ENCODE measurements around the gene MBD5. TPM values are rescaled to one million over a fixed set of nuclear protein-coding genes. Genes with fewer than 3 reads are reported as not detected.

Gene MBD5
- 44.9 and 51.7 TPM in 2 replicates for total RNA-seq
- long read RNA-seq, full-length matches to known transcripts = 2 of 22 reads
- long read RNA-seq, partial matches to known transcripts = 12 of 22 reads
- long read RNA-seq, other reads (novel, unspliced or antisense) = 8 of 22 reads

- peaks cover 43% of the 10 kb centered on the region for H3K4me1 Mint-ChIP-seq (ENCODE audit: unreplicated experiment)
- H3K27ac Mint-ChIP-seq (ENCODE audit: unreplicated experiment) = peak within 1 kb of the TSS; percentile 97
- no peak for TF ChIP-seq CTCF (IDR thresholded peaks at IDR 0.05)
- DNase-seq (ENCODE audit: extremely low spot score, unreplicated experiment) = no peak
- no peaks in the 10 kb centered on the region for H3K9me3 Mint-ChIP-seq (ENCODE audit: unreplicated experiment)
- H3K4me3 Mint-ChIP-seq (ENCODE audit: unreplicated experiment) = peak within 1 kb of the TSS; percentile 99
- H3K36me3 Mint-ChIP-seq (ENCODE audit: unreplicated experiment) = peaks cover 2% of the 10 kb centered on the region
- no peaks in the 10 kb centered on the region for H3K27me3 Mint-ChIP-seq (ENCODE audit: unreplicated experiment)
These were observed at the start of gene MBD5 for GRCh38 chr2:148021059-148021861. TSS of gene MBD5 (plus strand) at chr2:148021091.

- TF ChIP-seq CTCF (IDR thresholded peaks at IDR 0.05) = no peak
- peaks cover 23% of the 10 kb centered on the region for H3K36me3 Mint-ChIP-seq (ENCODE audit: unreplicated experiment)
- no peak overlapping the region for H3K4me3 Mint-ChIP-seq (ENCODE audit: unreplicated experiment)
- H3K9me3 Mint-ChIP-seq (ENCODE audit: unreplicated experiment) = peaks cover 10% of the 10 kb centered on the region
- H3K4me1 Mint-ChIP-seq (ENCODE audit: unreplicated experiment) = peaks cover 7% of the 10 kb centered on the region
- H3K27me3 Mint-ChIP-seq (ENCODE audit: unreplicated experiment) = no peaks in the 10 kb centered on the region
- no peak overlapping the region for H3K27ac Mint-ChIP-seq (ENCODE audit: unreplicated experiment)
- no peak for DNase-seq (ENCODE audit: extremely low spot score, unreplicated experiment)
These were observed 44.8 kb upstream of the MBD5 start for GRCh38 chr2:147976102-147976501.

GRCh38 chr2:147977679-147978078 lies 43.2 kb upstream of the MBD5 start:
- H3K9me3 Mint-ChIP-seq (ENCODE audit: unreplicated experiment) = peaks cover 10% of the 10 kb centered on the region
- H3K27me3 Mint-ChIP-seq (ENCODE audit: unreplicated experiment) = no peaks in the 10 kb centered on the region
- DNase-seq (ENCODE audit: extremely low spot score, unreplicated experiment) = no peak
- H3K4me3 Mint-ChIP-seq (ENCODE audit: unreplicated experiment) = no peak overlapping the region
- peaks cover 8% of the 10 kb centered on the region for H3K4me1 Mint-ChIP-seq (ENCODE audit: unreplicated experiment)
- peaks cover 17% of the 10 kb centered on the region for H3K36me3 Mint-ChIP-seq (ENCODE audit: unreplicated experiment)
- H3K27ac Mint-ChIP-seq (ENCODE audit: unreplicated experiment) = no peak overlapping the region
- TF ChIP-seq CTCF (IDR thresholded peaks at IDR 0.05) = no peak

- DNase-seq (ENCODE audit: extremely low spot score, unreplicated experiment) = no peak
- Mint-ChIP-seq H3K27me3 (ENCODE audit: unreplicated experiment) (no peaks in the 10 kb centered on the region), H3K9me3 (ENCODE audit: unreplicated experiment) (peaks cover 10% of the 10 kb centered on the region), H3K4me1 (ENCODE audit: unreplicated experiment) (peaks cover 3% of the 10 kb centered on the region), H3K36me3 (ENCODE audit: unreplicated experiment) (peaks cover 13% of the 10 kb centered on the region), H3K27ac (ENCODE audit: unreplicated experiment) (no peak overlapping the region), H3K4me3 (ENCODE audit: unreplicated experiment) (no peak overlapping the region)
- TF ChIP-seq CTCF (IDR thresholded peaks at IDR 0.05) = no peak
These were observed 39.9 kb upstream of the MBD5 start for GRCh38 chr2:147980940-147981528.

GRCh38 chr2:147989102-147989501 lies 31.8 kb upstream of the MBD5 start:
- DNase-seq (ENCODE audit: extremely low spot score, unreplicated experiment) = no peak
- no peaks in the 10 kb centered on the region for H3K27me3 Mint-ChIP-seq (ENCODE audit: unreplicated experiment)
- H3K27ac Mint-ChIP-seq (ENCODE audit: unreplicated experiment) = no peak overlapping the region
- no peak for TF ChIP-seq CTCF (IDR thresholded peaks at IDR 0.05)
- H3K9me3 Mint-ChIP-seq (ENCODE audit: unreplicated experiment) = no peaks in the 10 kb centered on the region
- peaks cover 2% of the 10 kb centered on the region for H3K36me3 Mint-ChIP-seq (ENCODE audit: unreplicated experiment)
- H3K4me3 Mint-ChIP-seq (ENCODE audit: unreplicated experiment) = no peak overlapping the region
- H3K4me1 Mint-ChIP-seq (ENCODE audit: unreplicated experiment) = peaks cover 2% of the 10 kb centered on the region

Data from osteocyte (in vitro differentiated cells).